Measurements from ENCODE around the gene TRPV5.

DNA sequence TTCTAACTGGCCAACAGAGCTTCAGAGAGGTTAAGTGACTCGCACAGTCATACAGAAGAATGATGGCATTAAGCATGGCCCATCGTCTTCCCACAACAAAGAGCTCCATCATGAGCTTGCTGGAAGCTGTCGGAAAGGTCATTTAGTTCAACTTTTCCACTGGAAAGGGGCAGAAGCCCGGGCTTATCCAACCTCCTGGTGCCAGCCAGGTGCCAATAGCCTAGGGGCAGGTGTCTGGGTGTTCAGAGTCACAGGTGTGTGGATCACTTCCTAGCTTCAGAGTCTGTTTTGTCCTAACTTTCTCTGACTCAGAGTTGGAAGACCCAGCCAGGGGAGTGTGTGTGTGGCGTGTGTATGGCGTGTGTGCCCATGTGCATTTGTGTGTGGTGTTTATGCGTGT is 46.7 kb downstream of the TRPV5 start:
- TF ChIP-seq, protein P1, sequence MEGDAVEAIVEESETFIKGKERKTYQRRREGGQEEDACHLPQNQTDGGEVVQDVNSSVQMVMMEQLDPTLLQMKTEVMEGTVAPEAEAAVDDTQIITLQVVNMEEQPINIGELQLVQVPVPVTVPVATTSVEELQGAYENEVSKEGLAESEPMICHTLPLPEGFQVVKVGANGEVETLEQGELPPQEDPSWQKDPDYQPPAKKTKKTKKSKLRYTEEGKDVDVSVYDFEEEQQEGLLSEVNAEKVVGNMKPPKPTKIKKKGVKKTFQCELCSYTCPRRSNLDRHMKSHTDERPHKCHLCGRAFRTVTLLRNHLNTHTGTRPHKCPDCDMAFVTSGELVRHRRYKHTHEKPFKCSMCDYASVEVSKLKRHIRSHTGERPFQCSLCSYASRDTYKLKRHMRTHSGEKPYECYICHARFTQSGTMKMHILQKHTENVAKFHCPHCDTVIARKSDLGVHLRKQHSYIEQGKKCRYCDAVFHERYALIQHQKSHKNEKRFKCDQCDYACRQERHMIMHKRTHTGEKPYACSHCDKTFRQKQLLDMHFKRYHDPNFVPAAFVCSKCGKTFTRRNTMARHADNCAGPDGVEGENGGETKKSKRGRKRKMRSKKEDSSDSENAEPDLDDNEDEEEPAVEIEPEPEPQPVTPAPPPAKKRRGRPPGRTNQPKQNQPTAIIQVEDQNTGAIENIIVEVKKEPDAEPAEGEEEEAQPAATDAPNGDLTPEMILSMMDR (IDR thresholded peaks at IDR 0.05; ENCODE audit: extremely low read depth in 1 of 2, insufficient read depth in 1 of 2, low read depth in 1 of 2, low read length in 2 of 2) = no peak
- TF ChIP-seq JUN (IDR thresholded peaks at IDR 0.05; ENCODE audit: borderline replicate concordance, insufficient read depth, insufficient read length, low read depth) = no peak
- TF ChIP-seq EZH2 (IDR thresholded peaks at IDR 0.05; ENCODE audit: borderline replicate concordance, low read depth, low read length, severe bottlenecking) = no peak
- TF ChIP-seq POLR2A (IDR thresholded peaks at IDR 0.05; ENCODE audit: low read depth, low read length) = no peak
- TF ChIP-seq, protein P2, sequence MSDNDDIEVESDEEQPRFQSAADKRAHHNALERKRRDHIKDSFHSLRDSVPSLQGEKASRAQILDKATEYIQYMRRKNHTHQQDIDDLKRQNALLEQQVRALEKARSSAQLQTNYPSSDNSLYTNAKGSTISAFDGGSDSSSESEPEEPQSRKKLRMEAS (IDR thresholded peaks at IDR 0.05; ENCODE audit: insufficient read depth, insufficient read length) = no peak
